Loucy (cell line): ENCODE results near the gene AGGF1.

Experiments used
- EZH2phosphoT487 ChIP-seq: fragments of 200-600 bp; IDR thresholded peaks from 2 replicates; pipeline ENCODE4 v1.6.1; 2018; ENCODE audit warnings: antibody characterized with exemption, mild to moderate bottlenecking, moderate library complexity, borderline replicate concordance
- TF ChIP-seq, protein P1 (sequence below): fragments of 200-600 bp; sonication (generic); conservative IDR thresholded peaks from 2 replicates; pipeline ENCODE4 v1.5.1; 2014; ENCODE audit warnings: mild to moderate bottlenecking, antibody characterized with exemption, low read length

DNA sequence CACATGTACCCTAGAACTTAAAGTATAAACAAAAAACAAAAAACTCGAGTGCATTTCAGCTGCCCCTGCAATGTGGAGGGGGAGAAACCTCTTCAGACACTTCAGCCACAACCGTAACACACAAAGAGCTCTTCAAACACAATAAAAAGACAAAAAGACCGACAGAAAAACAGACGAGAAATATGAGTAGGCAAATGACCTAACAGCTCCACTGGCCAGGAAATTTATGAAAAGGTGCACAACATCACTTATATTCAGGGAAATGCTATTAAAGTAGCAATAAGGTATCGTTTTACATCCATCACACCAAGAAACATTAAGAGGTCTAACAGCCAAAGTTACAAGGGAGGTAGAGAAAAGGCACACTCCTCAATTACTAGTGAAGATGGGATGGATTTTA, 50.7 kb downstream of the AGGF1 start:
- TF ChIP-seq, protein P1, sequence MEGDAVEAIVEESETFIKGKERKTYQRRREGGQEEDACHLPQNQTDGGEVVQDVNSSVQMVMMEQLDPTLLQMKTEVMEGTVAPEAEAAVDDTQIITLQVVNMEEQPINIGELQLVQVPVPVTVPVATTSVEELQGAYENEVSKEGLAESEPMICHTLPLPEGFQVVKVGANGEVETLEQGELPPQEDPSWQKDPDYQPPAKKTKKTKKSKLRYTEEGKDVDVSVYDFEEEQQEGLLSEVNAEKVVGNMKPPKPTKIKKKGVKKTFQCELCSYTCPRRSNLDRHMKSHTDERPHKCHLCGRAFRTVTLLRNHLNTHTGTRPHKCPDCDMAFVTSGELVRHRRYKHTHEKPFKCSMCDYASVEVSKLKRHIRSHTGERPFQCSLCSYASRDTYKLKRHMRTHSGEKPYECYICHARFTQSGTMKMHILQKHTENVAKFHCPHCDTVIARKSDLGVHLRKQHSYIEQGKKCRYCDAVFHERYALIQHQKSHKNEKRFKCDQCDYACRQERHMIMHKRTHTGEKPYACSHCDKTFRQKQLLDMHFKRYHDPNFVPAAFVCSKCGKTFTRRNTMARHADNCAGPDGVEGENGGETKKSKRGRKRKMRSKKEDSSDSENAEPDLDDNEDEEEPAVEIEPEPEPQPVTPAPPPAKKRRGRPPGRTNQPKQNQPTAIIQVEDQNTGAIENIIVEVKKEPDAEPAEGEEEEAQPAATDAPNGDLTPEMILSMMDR: no peak
- TF ChIP-seq EZH2phosphoT487: no peak
